DOHH2 (cell line): ENCODE results near the gene DBI.

ENCODE experiments used
- CTCF ChIP-seq: fragments of 200-600 bp; sonication (generic); IDR thresholded peaks from one replicate; pipeline ENCODE4 v1.5.1; 2014; ENCODE audit warnings: antibody characterized with exemption, mild to moderate bottlenecking, low read depth, low read length; ENCODE audit not compliant: poor library complexity, severe bottlenecking
- EZH2phosphoT487 ChIP-seq: fragments of 200-600 bp; sonication (generic); IDR thresholded peaks from 2 replicates; pipeline ENCODE4 v1.6.1; 2017; ENCODE audit warnings: borderline replicate concordance, mild to moderate bottlenecking, antibody characterized with exemption, low read length, moderate library complexity, mixed read lengths

GRCh38 chr2:119408221-119408619, 41.4 kb downstream of the DBI start:
- no peak for TF ChIP-seq EZH2phosphoT487
- no peak for TF ChIP-seq CTCF
